Measurements from ENCODE around the gene UNC13D. TPM values are rescaled to one million over a fixed set of nuclear protein-coding genes. Genes with fewer than 3 reads are reported as not detected.
"Not testable (repeated sequence)": the region's sequence is repeated elsewhere in the genome, so short reads cannot be mapped to it uniquely, and the experiment has no call there.

UNC13D gene
- 1.6 TPM for total RNA-seq

DNA sequence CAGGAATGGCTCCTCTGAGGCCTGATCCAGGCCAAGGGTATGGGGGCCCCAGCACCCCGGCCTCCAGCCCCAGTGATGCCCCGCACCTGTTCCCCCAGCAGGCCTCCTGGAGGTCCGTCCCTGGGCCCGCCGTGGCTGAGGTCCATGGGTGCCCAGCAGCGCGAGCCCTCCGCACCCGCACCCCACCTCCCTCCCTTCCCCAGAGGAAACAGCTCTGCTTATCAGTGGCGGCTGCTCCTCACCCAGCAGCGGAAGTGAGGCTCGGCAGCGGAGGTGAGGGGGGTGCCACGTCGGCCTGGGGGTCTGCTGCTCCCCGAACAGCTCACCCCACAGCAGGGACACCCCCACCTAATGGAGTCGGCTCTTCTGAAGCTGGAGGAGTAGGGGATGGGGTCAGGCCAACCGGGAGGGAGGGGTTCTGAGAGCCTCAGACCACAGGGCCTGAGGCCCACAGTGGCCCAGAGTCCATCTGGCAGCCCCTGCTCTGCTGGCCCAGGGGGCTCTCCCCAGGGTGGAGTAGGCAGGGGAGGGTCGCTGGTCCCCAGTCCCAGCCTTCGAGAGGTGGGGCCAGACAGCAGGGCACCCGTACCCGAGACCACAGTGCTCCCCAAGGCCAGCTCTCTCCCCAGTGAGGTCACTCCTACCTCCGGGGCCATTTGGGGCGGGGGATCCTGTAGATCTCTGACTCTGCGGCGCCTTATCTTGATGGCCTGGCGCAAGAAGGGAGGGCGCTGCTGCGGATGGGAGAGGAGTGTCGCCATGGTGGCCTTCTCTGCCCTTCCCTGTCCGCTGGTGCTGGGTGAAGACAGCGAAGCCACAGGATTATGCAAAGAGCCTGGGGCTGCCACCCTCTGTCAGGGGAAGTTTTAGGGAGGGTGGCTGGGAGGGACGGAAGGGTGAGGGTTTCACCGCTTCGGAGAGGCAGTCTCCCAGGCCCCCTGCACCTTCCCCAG lies at the start of gene UNC13D:
Gene UNC13D, minus strand, starts transcription at position 828 of the 953 bp plus-strand sequence. Its CDS starts 67 bp downstream, at position 761.
- no peaks in the 10 kb centered on the region for H3K9me3 ChIP-seq (ENCODE audit: control insufficient read depth in 3 of 3, low read length in 3 of 3)
- H3K36me3 ChIP-seq (ENCODE audit: control insufficient read depth in 3 of 3, insufficient read depth in 3 of 3, low read length in 3 of 3) = peaks cover 31 to 44% (median 33%) of the 10 kb centered on the region in 3 donors
- H3K4me3 ChIP-seq (ENCODE audit: low read length in 3 of 3) = peak within 1 kb of the TSS in 1 of 3 donors; percentile 13
- H3K4me1 ChIP-seq (ENCODE audit: control insufficient read depth in 3 of 3, insufficient read depth in 3 of 3, low read length in 3 of 3) = peaks cover 24 to 41% (median 39%) of the 10 kb centered on the region in 3 donors
- peak within 1 kb of the TSS; percentile 90 for H3K27ac ChIP-seq (ENCODE audit: low read depth, low read length)
- H3K27me3 ChIP-seq (ENCODE audit: control insufficient read depth in 3 of 3, insufficient read depth in 3 of 3, low read length in 3 of 3) = no peaks in the 10 kb centered on the region
- peak within 1 kb of the TSS; percentile 72 to 85 (median 72) for H3K9ac ChIP-seq (ENCODE audit: low read depth in 1 of 3, low read length in 3 of 3)

DNA sequence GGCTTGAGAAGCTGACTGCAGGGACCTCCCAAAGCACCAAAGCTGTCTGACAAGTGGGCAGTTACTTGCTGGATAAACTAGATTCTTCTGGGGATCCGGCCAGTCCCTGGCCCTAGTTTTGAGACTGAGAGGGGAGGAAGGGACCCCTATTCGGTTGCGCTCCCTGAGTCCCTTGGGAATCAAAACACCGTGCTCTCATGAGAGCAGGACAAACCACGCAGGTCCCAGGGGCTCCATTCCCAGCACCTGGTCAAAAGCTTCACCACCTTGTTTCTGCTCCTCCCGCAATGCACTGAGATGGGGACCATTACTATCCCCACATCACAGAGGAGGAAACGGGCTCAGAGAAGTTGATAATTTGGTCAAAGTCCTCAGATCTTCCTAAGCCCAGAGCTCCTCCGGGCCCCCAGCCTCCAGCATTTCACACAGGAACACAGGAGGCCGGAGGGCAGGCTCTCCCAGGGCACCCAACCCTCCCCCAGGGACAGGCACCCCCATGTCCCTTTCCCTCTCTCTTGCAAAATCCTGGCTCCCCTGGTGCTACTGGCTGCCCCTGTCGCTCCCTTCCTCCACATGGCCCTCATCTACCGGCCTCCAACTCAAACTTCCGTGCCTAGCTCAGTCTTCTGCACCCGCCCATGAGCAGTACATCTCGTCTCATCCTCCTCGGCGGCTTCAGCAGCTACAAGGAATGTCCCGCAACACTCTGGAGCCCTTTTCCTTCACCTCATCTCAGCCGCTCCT lies 49.3 kb upstream of the UNC13D start:
- Histone ChIP-seq H3K27ac (ENCODE audit: low read depth, low read length) (no peak overlapping the region), H3K36me3 (ENCODE audit: control insufficient read depth in 3 of 3, insufficient read depth in 3 of 3, low read length in 3 of 3) (peaks cover 25 to 36% (median 35%) of the 10 kb centered on the region in 3 donors)

DNA sequence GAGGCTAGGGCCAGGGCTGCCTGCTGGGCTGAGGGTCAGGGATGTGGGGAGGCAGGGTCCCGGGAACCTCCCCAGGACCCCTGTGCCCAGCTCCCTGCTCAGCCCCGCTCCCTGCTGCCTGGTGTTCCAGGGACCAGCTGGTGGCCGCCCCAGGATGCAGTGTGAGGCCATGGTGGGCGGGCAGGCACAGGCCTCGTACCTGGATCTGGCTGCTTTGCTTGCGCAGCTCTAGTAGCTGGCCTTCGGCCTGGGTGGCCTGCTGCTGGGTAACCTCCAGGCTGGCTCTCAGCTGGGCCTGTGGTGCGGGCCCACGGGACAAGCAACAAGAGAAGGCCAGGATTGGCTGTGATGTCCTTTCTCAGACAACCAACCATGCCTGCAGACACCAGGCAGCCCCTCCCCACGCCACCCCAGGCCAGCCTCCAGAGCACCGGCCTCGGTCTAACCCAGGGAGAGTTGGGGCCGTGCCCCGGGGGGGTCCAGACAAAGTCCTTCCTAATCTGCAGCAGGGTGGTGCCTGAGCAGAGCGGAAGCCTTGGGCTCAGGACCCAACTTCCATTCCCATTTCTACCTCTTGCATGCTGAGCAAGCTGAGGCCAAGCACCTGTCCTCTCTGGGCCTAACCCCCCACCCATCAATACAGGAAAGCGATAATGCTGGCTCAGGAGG lies 48.5 kb upstream of the UNC13D start:
- Histone ChIP-seq H3K4me1 (ENCODE audit: control insufficient read depth in 3 of 3, insufficient read depth in 3 of 3, low read length in 3 of 3) (peaks cover 25 to 30% (median 27%) of the 10 kb centered on the region in 3 donors), H3K36me3 (ENCODE audit: control insufficient read depth in 3 of 3, insufficient read depth in 3 of 3, low read length in 3 of 3) (peaks cover 24 to 34% (median 28%) of the 10 kb centered on the region in 3 donors), H3K27me3 (ENCODE audit: control insufficient read depth in 3 of 3, insufficient read depth in 3 of 3, low read length in 3 of 3) (no peaks in the 10 kb centered on the region), H3K9me3 (ENCODE audit: control insufficient read depth in 3 of 3, low read length in 3 of 3) (no peaks in the 10 kb centered on the region), H3K27ac (ENCODE audit: low read depth, low read length) (no peak overlapping the region), H3K4me3 (ENCODE audit: low read length in 3 of 3) (no peak overlapping the region), H3K9ac (ENCODE audit: low read depth in 1 of 3, low read length in 3 of 3) (peak overlapping the region in 1 of 3 donors; percentile 45)

More for the DNA sequence above, 49.3 kb upstream of the UNC13D start:
- H3K9ac ChIP-seq (ENCODE audit: low read depth in 1 of 3, low read length in 3 of 3) = peak overlapping the region in 1 of 3 donors; percentile 57
- H3K9me3 ChIP-seq (ENCODE audit: control insufficient read depth in 3 of 3, low read length in 3 of 3) = no peaks in the 10 kb centered on the region
- no peak overlapping the region for H3K4me3 ChIP-seq (ENCODE audit: low read length in 3 of 3)
- H3K4me1 ChIP-seq (ENCODE audit: control insufficient read depth in 3 of 3, insufficient read depth in 3 of 3, low read length in 3 of 3) = peaks cover 25 to 30% (median 27%) of the 10 kb centered on the region in 3 donors
- no peaks in the 10 kb centered on the region for H3K27me3 ChIP-seq (ENCODE audit: control insufficient read depth in 3 of 3, insufficient read depth in 3 of 3, low read length in 3 of 3)

DNA sequence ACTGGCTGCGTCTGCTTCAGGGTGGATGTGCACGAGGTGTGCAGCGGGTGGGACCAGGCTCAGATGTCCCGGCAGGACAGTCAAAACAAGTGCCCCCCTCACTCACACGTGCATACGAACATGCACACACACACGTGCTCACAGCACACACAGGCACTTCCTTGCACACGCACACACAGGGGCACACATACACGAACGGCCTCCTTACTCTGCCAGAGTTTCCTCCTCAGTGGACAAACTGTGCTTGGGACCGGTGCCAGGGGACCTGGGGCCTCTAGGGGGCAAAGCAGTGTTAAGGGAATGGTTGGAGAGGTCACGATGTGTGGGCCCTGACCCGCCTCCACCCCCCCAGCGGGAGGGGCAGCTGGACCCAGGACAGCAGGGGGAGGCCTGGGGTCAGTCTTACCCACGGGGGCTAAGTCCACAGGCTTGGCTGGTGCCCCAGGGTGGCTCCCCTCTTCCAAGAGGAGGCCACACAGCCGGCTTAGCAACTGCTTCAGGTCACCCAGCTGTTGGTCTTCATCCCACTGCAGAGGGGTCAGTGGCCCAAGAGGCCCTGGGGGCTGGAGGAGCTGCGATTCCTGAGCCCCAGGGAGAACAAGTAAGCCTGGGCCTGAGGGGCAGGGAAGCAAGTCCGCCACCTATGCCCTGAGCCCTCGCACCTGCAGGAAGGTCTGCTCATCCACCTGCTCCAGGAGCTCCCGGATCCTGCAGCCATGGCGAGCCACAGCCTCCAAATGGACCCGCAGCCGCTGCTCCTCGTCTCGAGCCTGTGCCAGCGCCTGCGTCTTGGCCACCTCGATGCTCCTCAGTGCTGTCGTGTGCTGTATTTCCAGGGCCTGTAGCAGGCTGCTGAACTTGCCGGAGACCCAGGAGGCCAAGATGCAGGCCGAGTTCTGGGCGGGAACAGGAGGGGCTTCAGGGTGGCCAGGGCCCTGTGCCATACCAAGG lies 47.7 kb upstream of the UNC13D start:
- Histone ChIP-seq H3K27me3 (ENCODE audit: control insufficient read depth in 3 of 3, insufficient read depth in 3 of 3, low read length in 3 of 3) (no peaks in the 10 kb centered on the region), H3K9ac (ENCODE audit: low read depth in 1 of 3, low read length in 3 of 3) (peak overlapping the region in 1 of 3 donors; percentile 45), H3K36me3 (ENCODE audit: control insufficient read depth in 3 of 3, insufficient read depth in 3 of 3, low read length in 3 of 3) (peaks cover 20 to 29% (median 27%) of the 10 kb centered on the region in 3 donors), H3K4me1 (ENCODE audit: control insufficient read depth in 3 of 3, insufficient read depth in 3 of 3, low read length in 3 of 3) (peaks cover 18 to 22% (median 22%) of the 10 kb centered on the region in 3 donors), H3K9me3 (ENCODE audit: control insufficient read depth in 3 of 3, low read length in 3 of 3) (no peaks in the 10 kb centered on the region), H3K4me3 (ENCODE audit: low read length in 3 of 3) (no peak overlapping the region), H3K27ac (ENCODE audit: low read depth, low read length) (no peak overlapping the region)

GRCh38 chr17:75891022-75891604 lies 46.9 kb upstream of the UNC13D start:
- Histone ChIP-seq H3K27ac (ENCODE audit: low read depth, low read length) (no peak overlapping the region), H3K36me3 (ENCODE audit: control insufficient read depth in 3 of 3, insufficient read depth in 3 of 3, low read length in 3 of 3) (peaks cover 24 to 29% (median 27%) of the 10 kb centered on the region in 3 donors), H3K9ac (ENCODE audit: low read depth in 1 of 3, low read length in 3 of 3) (no peak overlapping the region), H3K9me3 (ENCODE audit: control insufficient read depth in 3 of 3, low read length in 3 of 3) (no peaks in the 10 kb centered on the region), H3K4me1 (ENCODE audit: control insufficient read depth in 3 of 3, insufficient read depth in 3 of 3, low read length in 3 of 3) (peaks cover 18 to 22% (median 22%) of the 10 kb centered on the region in 3 donors), H3K27me3 (ENCODE audit: control insufficient read depth in 3 of 3, insufficient read depth in 3 of 3, low read length in 3 of 3) (no peaks in the 10 kb centered on the region), H3K4me3 (ENCODE audit: low read length in 3 of 3) (no peak overlapping the region)

- H3K4me3 ChIP-seq (ENCODE audit: low read length in 3 of 3) = no peak overlapping the region
- no peak overlapping the region for H3K9ac ChIP-seq (ENCODE audit: low read depth in 1 of 3, low read length in 3 of 3)
- H3K27me3 ChIP-seq (ENCODE audit: control insufficient read depth in 3 of 3, insufficient read depth in 3 of 3, low read length in 3 of 3) = no peaks in the 10 kb centered on the region
- H3K36me3 ChIP-seq (ENCODE audit: control insufficient read depth in 3 of 3, insufficient read depth in 3 of 3, low read length in 3 of 3) = peaks cover 24 to 29% (median 27%) of the 10 kb centered on the region in 3 donors
- no peak overlapping the region for H3K27ac ChIP-seq (ENCODE audit: low read depth, low read length)
- peaks cover 6 to 9% (median 7%) of the 10 kb centered on the region in 3 donors for H3K4me1 ChIP-seq (ENCODE audit: control insufficient read depth in 3 of 3, insufficient read depth in 3 of 3, low read length in 3 of 3)
- no peaks in the 10 kb centered on the region for H3K9me3 ChIP-seq (ENCODE audit: control insufficient read depth in 3 of 3, low read length in 3 of 3)
These were observed 45.2 kb upstream of the UNC13D start for GRCh38 chr17:75889454-75889853.

- H3K36me3 ChIP-seq (ENCODE audit: control insufficient read depth in 3 of 3, insufficient read depth in 3 of 3, low read length in 3 of 3) = peaks cover 24 to 29% (median 27%) of the 10 kb centered on the region in 3 donors
- no peak overlapping the region for H3K4me3 ChIP-seq (ENCODE audit: low read length in 3 of 3)
- no peaks in the 10 kb centered on the region for H3K9me3 ChIP-seq (ENCODE audit: control insufficient read depth in 3 of 3, low read length in 3 of 3)
- no peak overlapping the region for H3K9ac ChIP-seq (ENCODE audit: low read depth in 1 of 3, low read length in 3 of 3)
- H3K27ac ChIP-seq (ENCODE audit: low read depth, low read length) = no peak overlapping the region
- H3K27me3 ChIP-seq (ENCODE audit: control insufficient read depth in 3 of 3, insufficient read depth in 3 of 3, low read length in 3 of 3) = no peaks in the 10 kb centered on the region
- peaks cover 0 to 3% (median 0%) of the 10 kb centered on the region in 3 donors for H3K4me1 ChIP-seq (ENCODE audit: control insufficient read depth in 3 of 3, insufficient read depth in 3 of 3, low read length in 3 of 3)
These were observed 44.3 kb upstream of the UNC13D start for GRCh38 chr17:75888484-75888883.

GRCh38 chr17:75885860-75886259 lies 41.7 kb upstream of the UNC13D start:
- H3K9me3 ChIP-seq (ENCODE audit: control insufficient read depth in 3 of 3, low read length in 3 of 3); H3K4me1 ChIP-seq (ENCODE audit: control insufficient read depth in 3 of 3, insufficient read depth in 3 of 3, low read length in 3 of 3); H3K27ac ChIP-seq (ENCODE audit: low read depth, low read length); H3K9ac ChIP-seq (ENCODE audit: low read depth in 1 of 3, low read length in 3 of 3); H3K27me3 ChIP-seq (ENCODE audit: control insufficient read depth in 3 of 3, insufficient read depth in 3 of 3, low read length in 3 of 3); H3K4me3 ChIP-seq (ENCODE audit: low read length in 3 of 3): not testable (repeated sequence)
- peaks cover 9 to 21% (median 18%) of the 10 kb centered on the region in 3 donors for H3K36me3 ChIP-seq (ENCODE audit: control insufficient read depth in 3 of 3, insufficient read depth in 3 of 3, low read length in 3 of 3)
